NK-92 (cell line): ENCODE measurements around the gene PAK1.
"Not testable (repeated sequence)": the region's sequence is repeated elsewhere in the genome, so short reads cannot be mapped to it uniquely, and the experiment has no call there.

Source experiments
- DNase-seq: peaks from one replicate; lab custom pipeline; 2025; ENCODE audit not compliant: unreplicated experiment; lab: John Stamatoyannopoulos, UW

The PAK1 gene

DNA sequence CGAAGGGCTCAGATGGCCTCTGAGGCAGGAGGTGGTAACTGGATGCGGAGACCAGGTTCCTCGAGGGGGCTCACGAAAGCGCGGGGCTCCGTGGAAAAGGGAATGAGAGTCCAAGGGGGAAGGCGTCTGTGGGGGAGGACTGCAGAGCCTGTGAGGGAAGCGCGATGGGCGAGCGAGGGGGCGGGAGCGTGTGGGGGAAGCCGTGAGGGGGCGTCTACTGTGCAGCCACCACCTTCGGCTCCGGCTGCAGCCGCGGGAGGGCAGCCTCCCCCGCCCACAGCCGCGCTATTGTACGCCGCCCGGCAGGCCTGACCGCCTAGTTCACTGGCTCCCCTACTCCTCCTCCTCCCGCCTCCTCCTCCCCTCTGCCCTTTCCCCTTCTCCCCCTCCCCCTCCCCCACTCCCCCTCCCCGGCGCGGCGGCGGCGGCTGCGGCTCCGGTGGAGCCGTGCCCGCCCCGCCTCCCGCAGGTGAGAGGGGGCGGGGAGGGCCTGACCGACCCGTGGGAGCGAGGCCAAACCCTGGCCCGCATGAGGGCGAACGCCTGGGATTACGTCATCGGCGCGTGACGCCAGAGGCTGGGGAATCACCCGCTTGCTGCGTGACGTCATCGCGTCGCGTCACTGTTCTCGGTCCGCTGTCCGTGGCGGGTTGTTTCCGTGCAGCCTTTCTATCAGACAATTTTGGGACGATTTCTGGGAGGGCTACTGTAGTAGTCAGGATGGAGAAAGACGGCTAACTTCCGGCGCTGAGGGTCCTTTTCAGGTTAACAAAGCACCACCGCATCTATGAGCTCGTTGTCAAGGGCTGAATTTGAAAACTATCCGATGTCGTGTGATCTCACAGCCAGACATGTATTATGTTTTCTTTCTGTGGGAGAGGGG lies at the start of gene PAK1:
TSS of gene PAK1 (minus strand) at position 294 of the 883 bp plus-strand sequence. CDS start 81,574 bp downstream, outside the sequence.
- peak; percentile 45 for DNase-seq

DNA sequence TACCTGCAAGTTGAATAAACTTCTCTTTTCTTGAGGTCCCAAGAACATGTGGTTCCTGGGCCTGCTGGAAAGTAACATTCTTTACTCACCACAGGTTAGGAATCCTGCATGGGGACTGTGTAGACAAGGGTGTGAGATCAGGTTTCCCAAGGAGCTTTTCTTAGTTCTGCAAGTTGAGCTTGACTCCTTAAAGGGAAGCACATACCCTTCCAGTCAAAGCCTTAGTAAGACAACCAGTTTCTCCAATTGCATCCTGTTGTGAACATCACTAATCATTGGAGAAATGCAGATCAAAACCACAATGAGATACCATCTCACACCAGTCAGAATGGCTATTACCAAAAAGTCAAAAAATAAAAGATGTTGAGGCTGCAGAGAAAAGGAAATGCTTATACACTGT lies 48.3 kb upstream of the PAK1 start:
- DNase-seq, result no peak

- no peak for DNase-seq
Measured at GRCh38 chr11:77519847-77520246, 46.0 kb upstream of the PAK1 start.

GRCh38 chr11:77518471-77518870 lies 44.6 kb upstream of the PAK1 start:
- no peak for DNase-seq

- DNase-seq, result no peak
Measured at GRCh38 chr11:77517753-77518152, 43.9 kb upstream of the PAK1 start.

GRCh38 chr11:77517226-77517625 lies 43.3 kb upstream of the PAK1 start:
- no peak for DNase-seq

- no peak for DNase-seq
Measured at GRCh38 chr11:77515483-77515882, 41.6 kb upstream of the PAK1 start.

DNA sequence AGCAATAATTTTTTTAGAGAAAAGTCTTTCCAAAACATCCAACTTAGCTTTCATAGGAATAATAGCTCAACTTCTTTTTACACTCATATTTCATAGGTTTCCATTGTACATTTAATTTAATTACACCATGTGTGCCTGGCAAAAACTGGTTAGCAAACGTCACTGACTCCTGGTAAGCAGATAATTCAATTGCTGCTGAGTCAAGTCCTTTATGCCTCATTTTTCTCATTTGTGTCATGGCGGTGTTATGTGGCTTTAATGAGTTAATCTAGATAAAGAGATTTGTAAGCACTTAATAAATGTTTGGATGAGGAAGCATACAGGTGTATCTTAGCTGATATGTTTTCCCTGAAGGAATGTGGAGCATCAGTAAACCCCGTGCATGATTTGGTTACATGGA lies 41.2 kb upstream of the PAK1 start:
- DNase-seq, result no peak

DNA sequence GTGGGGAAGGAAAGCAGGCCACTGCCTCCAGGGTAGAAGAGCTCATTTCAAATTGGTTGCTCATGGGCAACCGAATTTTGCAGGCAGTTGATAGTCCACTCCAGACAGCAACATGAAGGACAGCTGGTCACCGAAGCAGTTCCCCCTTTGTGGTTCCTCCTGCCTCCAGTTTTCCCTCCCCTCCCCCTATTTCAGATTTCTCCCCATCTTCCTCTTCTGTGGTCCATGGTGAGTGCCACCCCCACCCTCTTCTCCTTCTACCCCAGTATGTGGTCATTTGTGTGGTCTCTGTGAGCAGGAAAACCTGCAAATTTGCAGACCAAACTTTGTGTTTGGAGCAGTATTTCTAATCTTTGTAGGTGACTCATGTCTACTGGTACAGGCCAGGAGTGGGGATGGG lies 38.2 kb upstream of the PAK1 start:
- DNase-seq, result no peak

- DNase-seq, result no peak
Measured at GRCh38 chr11:77510851-77511250, 37.0 kb upstream of the PAK1 start.

GRCh38 chr11:77510095-77510494 lies 36.2 kb upstream of the PAK1 start:
- DNase-seq, result no peak

- DNase-seq, result no peak
Measured at GRCh38 chr11:77508019-77508418, 34.1 kb upstream of the PAK1 start.

GRCh38 chr11:77506857-77507256 lies 33.0 kb upstream of the PAK1 start:
- DNase-seq, result no peak

- no peak for DNase-seq
Measured at GRCh38 chr11:77505956-77506355, 32.1 kb upstream of the PAK1 start.

DNA sequence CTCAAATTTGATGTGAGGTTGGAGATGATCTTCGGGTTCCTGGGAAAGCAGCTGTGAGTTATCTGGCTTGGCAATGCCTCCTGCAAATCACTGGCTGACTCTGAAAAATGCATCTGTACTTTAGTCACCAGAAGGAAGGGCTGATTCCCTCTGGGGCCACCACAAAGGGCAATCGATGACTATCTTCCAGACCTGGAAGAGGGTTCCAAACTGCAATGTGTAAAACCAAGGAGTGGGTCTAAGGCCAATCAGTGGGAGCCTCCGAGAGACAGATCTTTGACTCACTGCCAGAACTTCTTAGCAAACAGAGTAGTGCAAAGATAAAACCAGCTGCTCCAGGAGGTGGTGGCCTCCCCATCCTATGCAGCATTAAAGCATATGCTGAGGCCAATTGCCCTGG lies 29.1 kb upstream of the PAK1 start:
- no peak for DNase-seq

DNA sequence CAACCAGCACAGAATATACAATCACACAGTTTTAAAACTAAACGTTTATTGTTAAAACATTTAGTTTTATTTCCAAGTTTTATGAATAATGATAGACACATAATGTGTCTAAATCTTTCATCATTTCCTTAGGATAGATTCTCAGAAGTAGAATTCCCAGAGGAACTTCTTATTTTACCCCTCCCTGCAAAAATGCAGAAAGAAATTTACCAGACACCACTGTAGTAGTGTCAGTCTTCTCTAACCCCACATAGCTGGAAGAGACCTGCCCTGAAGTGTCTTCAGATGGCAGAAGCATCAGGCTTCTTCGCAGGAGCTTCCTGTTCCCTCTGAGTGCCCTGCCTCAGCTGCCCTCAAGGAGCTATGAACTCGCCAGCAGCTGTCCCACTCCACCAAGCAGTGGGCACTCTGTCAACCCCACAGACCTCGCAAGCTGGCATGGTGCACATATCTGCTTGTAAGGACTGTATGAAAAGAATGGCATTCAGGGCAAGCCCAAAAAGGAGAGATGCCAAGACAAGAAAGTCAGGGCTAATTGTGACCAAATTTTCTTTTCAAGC lies 28.5 kb upstream of the PAK1 start:
- DNase-seq, result no peak

DNA sequence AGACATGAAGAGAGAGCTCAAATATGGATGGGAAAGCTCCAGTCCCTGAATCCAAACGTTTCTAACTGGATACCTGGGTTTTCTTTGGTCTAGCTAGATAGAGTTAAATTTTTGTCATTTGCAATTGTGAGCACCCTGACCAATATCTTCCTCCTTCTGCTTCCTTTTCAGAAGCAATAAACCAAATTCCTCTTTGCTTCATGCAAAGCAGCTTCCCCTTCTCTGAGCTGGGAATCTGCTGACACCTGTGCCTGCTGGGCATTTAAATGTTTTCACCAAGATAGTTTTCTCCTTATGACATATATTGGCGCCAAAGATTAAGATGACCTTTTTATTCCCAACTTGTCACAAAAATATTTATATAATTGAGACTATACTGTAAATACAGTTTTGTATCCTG lies 27.9 kb upstream of the PAK1 start:
- DNase-seq, result no peak

DNA sequence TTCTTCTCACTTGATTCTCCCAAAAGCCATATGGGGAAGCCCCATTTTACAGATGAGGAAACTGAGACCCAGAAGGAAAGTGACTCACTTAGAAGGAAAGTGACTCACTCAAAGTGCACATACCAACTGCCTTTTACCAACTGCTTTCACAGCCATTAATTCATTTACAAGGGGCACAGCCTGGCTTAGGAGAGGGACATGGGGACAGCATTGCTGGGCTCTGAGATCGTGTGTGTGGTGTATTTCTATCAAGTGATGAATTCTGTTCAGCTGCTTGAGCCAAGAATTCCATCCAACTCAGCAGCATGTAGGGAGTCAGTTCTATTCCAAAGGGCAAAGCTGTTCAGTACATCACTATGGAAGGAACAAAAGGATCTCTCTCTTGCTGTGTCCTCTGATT lies 23.5 kb upstream of the PAK1 start:
- DNase-seq, result no peak

- no peak for DNase-seq
Measured at GRCh38 chr11:77495526-77495925, 21.6 kb upstream of the PAK1 start.

DNA sequence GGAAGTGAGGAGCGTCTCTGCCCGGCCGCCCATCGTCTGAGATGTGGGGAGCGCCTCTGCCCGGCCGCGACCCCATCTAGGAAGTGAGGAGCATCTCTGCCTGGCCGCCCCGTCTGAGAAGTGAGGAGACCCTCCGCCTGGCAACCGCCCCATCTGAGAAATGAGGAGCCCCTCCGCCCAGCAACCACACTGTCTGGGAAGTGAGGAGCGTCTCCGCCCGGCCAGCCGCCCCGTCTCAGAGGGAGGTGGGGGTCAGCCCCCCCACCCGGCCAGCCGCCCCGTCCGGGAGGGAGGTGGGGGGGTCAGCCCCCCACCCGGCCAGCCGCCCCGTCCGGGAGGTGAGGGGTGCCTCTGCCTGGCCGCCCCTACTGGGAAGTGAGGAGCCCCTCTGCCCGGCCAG lies 16.1 kb upstream of the PAK1 start:
- not testable (repeated sequence) for DNase-seq

GRCh38 chr11:77487790-77488189 lies 13.9 kb upstream of the PAK1 start:
- DNase-seq, result no peak

DNA sequence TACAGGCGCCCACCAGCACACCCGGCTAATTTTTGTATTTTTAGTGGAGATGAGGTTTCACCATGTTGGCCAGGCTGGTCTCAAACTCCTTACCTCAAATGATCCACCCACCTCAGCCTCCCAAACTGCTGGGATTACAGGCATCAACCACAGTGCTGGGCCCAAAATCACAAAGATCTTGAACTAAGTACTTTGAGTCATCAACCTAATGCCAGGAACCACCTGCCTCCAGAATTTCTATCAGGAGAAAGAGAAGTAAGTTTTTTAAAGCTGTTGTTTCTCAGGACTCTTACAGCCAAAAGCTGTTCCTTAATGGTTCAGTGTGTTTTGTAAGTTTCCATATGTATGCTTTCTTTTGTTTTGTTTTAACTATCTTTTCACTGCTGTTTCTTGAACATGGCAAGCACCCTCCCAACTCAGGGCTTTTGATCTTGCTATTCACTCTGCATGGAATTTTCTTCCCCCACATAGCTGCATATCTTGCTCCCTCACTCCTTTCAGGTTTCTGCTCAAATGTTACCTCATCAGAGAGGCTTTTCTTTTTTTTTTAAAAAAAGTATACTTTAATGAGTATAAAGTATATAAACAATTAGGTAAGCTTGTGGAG lies 6.0 kb upstream of the PAK1 start:
- no peak for DNase-seq
